ENCODE results near the gene HCRTR1. TPM values are rescaled to one million over a fixed set of nuclear protein-coding genes. Genes with fewer than 3 reads are reported as not detected.
A peak's percentile ranks its signal among the peaks of the same experiment; 100 is the strongest.

Gene HCRTR1
- total RNA-seq, 2 experiments from 2014 or later: not detected

DNA sequence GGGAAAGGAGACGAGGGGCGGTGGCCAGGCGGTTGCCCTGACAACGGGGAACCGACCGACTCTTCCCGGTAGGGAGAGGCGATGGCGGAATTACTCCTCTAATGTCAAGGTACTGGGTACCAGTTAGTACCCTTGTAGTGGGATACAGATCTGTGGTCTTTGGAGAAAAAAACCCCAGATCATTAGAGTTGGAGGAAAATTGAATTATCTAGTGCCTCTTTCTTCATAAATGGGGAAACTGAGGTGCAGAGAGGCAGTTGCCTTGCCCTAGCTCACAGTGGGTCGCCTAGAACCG, 27.7 kb downstream of the HCRTR1 start:
- peaks cover 4% of the 10 kb centered on the region for H3K36me3 Mint-ChIP-seq (ENCODE audit: low read depth)
- POLR2A ChIA-PET: interaction anchor here (0.6 to 2.1 kb wide), 19 partner anchors 10 to 1006 kb away, joined by 3 to 16 read pairs (median 4); partner anchors contain the start of genes COL16A1, KHDRBS1, RBBP4 and SNRNP40
- no peaks in the 10 kb centered on the region for H3K9me3 Mint-ChIP-seq

DNA sequence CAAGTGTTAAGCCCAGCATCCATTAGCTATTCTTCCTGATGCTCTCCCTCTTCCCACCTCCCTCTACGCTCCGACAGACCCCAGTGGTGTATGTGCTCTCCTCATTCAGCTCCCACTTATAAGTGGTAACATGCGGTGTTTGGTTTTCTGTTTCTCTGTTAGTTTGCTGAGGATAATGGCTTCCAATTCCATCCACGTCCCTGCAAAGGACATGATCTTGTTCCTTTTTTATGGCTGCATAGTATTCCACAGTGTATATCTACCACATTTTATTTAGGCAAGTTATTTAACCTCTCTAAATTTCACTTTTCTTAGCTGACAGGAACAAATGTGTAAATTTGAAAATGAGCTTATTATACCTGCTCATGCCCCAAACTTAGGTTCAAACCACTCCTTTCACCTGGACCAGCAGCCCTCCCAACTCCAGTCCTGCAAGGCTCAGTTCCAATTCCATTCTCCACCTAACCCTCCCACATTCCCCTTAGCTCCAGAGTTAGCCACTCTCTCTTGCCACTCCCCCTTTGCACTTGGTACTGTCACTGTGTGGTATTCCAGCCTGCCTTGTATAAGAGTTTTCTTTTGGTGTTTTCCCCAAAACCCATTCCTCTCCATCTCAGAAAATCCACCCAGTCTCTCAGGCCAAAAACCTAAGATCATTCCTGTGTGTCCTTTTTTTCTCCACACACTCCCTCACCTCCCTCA, 28.9 kb downstream of the HCRTR1 start:
- no peak for DNase-seq
- Mint-ChIP-seq H3K27ac (peak overlapping the region; percentile 100), H3K9me3 (no peaks in the 10 kb centered on the region), H3K27me3 (no peaks in the 10 kb centered on the region), H3K4me3 (peak overlapping the region; percentile 96), H3K36me3 (ENCODE audit: low read depth) (peaks cover 4% of the 10 kb centered on the region), H3K4me1 (peaks cover 34% of the 10 kb centered on the region)
- ChIA-PET POLR2A (no interaction called here), CTCF (interaction anchor here (0.9 kb wide), 1 partner anchor 142 kb away, joined by 3 read pairs; no protein-coding TSS in a partner anchor)

More for the DNA sequence above, 27.7 kb downstream of the HCRTR1 start:
- Mint-ChIP-seq H3K4me1 (peaks cover 34% of the 10 kb centered on the region), H3K4me3 (peak overlapping the region; percentile 96), H3K27ac (peak overlapping the region; percentile 100), H3K27me3 (no peaks in the 10 kb centered on the region)
- CTCF ChIA-PET: interaction anchor here (0.8 to 2.1 kb wide), 8 partner anchors 10 to 580 kb away, joined by 3 to 18 read pairs (median 4); partner anchors contain the start of gene PUM1
- DNase-seq: no peak

- Mint-ChIP-seq H3K27me3 (no peaks in the 10 kb centered on the region), H3K4me1 (peaks cover 34% of the 10 kb centered on the region), H3K36me3 (ENCODE audit: low read depth) (peaks cover 4% of the 10 kb centered on the region), H3K9me3 (no peaks in the 10 kb centered on the region), H3K4me3 (no peak overlapping the region), H3K27ac (no peak overlapping the region)
- no peak for DNase-seq
- ChIA-PET CTCF (interaction anchor here (0.6 kb wide), 1 partner anchor 81 kb away, joined by 3 read pairs; no protein-coding TSS in a partner anchor), POLR2A (no interaction called here)
Measured at GRCh38 chr1:31647106-31647505, 29.6 kb downstream of the HCRTR1 start.

- DNase-seq: no peak
- H3K27me3 Mint-ChIP-seq: no peaks in the 10 kb centered on the region
- H3K4me3 Mint-ChIP-seq: no peak overlapping the region
- CTCF ChIA-PET: no interaction called here
- no peak overlapping the region for H3K27ac Mint-ChIP-seq
- POLR2A ChIA-PET: no interaction called here
- H3K36me3 Mint-ChIP-seq (ENCODE audit: low read depth): peaks cover 4% of the 10 kb centered on the region
- H3K4me1 Mint-ChIP-seq: peaks cover 34% of the 10 kb centered on the region
- no peaks in the 10 kb centered on the region for H3K9me3 Mint-ChIP-seq
Measured at GRCh38 chr1:31648190-31648589, 30.7 kb downstream of the HCRTR1 start.

DNA sequence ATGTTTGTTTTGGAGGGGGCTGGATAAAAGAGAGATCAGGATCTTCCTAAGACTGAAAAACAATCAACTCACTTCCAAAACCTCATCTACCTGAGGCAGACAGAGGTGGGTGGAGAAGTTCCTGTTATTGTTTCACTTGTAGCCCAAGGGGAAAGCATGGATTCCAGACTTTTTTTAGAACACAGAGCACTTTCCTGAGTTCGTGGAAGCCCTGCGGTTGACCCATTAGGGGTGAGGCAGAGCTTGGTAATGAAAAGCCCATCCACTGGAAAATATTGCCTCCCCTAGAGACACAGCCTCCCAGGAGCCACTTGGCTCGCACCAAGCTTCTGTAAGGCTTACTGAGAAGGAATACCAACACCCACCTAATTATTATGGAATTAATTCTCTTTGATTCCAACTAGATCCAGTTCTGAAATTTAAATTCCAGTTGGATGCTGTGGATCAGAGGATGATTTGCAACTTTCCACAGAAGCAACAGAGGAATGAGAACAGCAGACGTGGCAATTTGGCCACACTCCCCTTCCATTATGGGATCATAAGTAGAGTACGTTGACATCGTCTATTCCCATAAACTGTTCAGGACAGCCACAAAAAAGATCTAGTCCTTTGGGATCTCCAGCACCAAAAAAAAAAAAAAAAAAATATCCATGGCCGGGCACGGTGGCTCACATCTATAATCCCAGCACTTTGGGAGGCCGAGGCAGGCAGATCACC, 31.3 kb downstream of the HCRTR1 start:
- CTCF ChIA-PET: no interaction called here
- Mint-ChIP-seq H3K36me3 (ENCODE audit: low read depth) (peaks cover 4% of the 10 kb centered on the region), H3K4me1 (peaks cover 29% of the 10 kb centered on the region), H3K9me3 (no peaks in the 10 kb centered on the region), H3K27ac (no peak overlapping the region), H3K27me3 (no peaks in the 10 kb centered on the region), H3K4me3 (no peak overlapping the region)
- POLR2A ChIA-PET: no interaction called here
- no peak for DNase-seq

- no peaks in the 10 kb centered on the region for H3K9me3 Mint-ChIP-seq
- H3K27ac Mint-ChIP-seq: no peak overlapping the region
- H3K27me3 Mint-ChIP-seq: no peaks in the 10 kb centered on the region
- H3K36me3 Mint-ChIP-seq (ENCODE audit: low read depth): no peaks in the 10 kb centered on the region
- H3K4me3 Mint-ChIP-seq: no peak overlapping the region
- DNase-seq: no peak
- POLR2A ChIA-PET: interaction anchor here (1.1 kb wide), 1 partner anchor 8 kb away, joined by 3 read pairs; no protein-coding TSS in a partner anchor
- CTCF ChIA-PET: interaction anchor here (1.3 to 1.9 kb wide), 2 partner anchors 62 to 139 kb away, joined by 3 to 8 read pairs; no protein-coding TSS in a partner anchor
- H3K4me1 Mint-ChIP-seq: peaks cover 19% of the 10 kb centered on the region
Measured at GRCh38 chr1:31650161-31651088, 32.9 kb downstream of the HCRTR1 start.

- ChIA-PET POLR2A (interaction anchor here (1.1 kb wide), 1 partner anchor 8 kb away, joined by 3 read pairs; no protein-coding TSS in a partner anchor), CTCF (interaction anchor here (1.3 to 1.9 kb wide), 2 partner anchors 61 to 138 kb away, joined by 3 to 8 read pairs; no protein-coding TSS in a partner anchor)
- Mint-ChIP-seq H3K9me3 (no peaks in the 10 kb centered on the region), H3K4me3 (no peak overlapping the region), H3K4me1 (peaks cover 12% of the 10 kb centered on the region), H3K27ac (no peak overlapping the region), H3K36me3 (ENCODE audit: low read depth) (no peaks in the 10 kb centered on the region), H3K27me3 (no peaks in the 10 kb centered on the region)
- DNase-seq: no peak
Measured at GRCh38 chr1:31651089-31651420, 33.6 kb downstream of the HCRTR1 start.

- ChIA-PET POLR2A (interaction anchor here (1.1 kb wide), 1 partner anchor 9 kb away, joined by 3 read pairs; no protein-coding TSS in a partner anchor), CTCF (interaction anchor here (1.9 kb wide), 1 partner anchor 137 kb away, joined by 8 read pairs; no protein-coding TSS in a partner anchor)
- H3K9me3 Mint-ChIP-seq: no peaks in the 10 kb centered on the region
- no peaks in the 10 kb centered on the region for H3K36me3 Mint-ChIP-seq (ENCODE audit: low read depth)
- no peaks in the 10 kb centered on the region for H3K27me3 Mint-ChIP-seq
- no peak overlapping the region for H3K4me3 Mint-ChIP-seq
- H3K27ac Mint-ChIP-seq: no peak overlapping the region
- no peak for DNase-seq
- H3K4me1 Mint-ChIP-seq: peaks cover 6% of the 10 kb centered on the region
Measured at GRCh38 chr1:31651766-31652165, 34.3 kb downstream of the HCRTR1 start.

DNA sequence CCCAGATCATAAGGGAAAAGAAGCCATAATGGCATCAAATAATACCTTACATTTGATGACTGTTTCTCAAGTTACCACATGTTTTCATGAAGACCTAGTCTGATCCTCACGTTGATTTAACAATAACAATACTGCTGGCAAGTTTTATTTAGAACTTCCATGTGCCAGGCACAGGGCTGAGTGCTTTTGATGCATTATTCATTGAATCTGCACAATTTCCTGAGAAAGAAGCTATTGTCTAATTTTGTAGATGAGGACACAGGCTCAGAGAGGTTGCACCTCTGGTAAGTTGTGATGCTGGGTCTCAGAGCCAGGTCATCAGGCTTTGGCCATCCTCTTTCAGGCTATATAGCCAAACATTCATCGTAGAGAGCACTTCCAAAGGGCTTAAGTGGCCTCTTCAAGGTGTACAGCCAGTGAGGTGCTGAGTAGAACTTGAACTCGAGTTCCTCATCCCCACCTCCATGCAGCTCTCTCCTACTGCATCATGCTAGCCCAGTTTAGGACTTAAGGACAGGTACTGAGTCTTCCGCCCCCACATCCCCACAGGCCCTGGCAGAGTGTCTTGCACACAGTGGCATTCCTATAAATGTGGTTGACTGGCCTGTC, 35.5 kb downstream of the HCRTR1 start:
- POLR2A ChIA-PET: no interaction called here
- CTCF ChIA-PET: interaction anchor here (0.5 kb wide), 1 partner anchor 203 kb away, joined by 3 read pairs; no protein-coding TSS in a partner anchor
- H3K27ac Mint-ChIP-seq: no peak overlapping the region
- no peak for DNase-seq
- no peaks in the 10 kb centered on the region for H3K36me3 Mint-ChIP-seq (ENCODE audit: low read depth)
- H3K4me3 Mint-ChIP-seq: no peak overlapping the region
- no peaks in the 10 kb centered on the region for H3K27me3 Mint-ChIP-seq
- no peaks in the 10 kb centered on the region for H3K9me3 Mint-ChIP-seq
- no peaks in the 10 kb centered on the region for H3K4me1 Mint-ChIP-seq

DNA sequence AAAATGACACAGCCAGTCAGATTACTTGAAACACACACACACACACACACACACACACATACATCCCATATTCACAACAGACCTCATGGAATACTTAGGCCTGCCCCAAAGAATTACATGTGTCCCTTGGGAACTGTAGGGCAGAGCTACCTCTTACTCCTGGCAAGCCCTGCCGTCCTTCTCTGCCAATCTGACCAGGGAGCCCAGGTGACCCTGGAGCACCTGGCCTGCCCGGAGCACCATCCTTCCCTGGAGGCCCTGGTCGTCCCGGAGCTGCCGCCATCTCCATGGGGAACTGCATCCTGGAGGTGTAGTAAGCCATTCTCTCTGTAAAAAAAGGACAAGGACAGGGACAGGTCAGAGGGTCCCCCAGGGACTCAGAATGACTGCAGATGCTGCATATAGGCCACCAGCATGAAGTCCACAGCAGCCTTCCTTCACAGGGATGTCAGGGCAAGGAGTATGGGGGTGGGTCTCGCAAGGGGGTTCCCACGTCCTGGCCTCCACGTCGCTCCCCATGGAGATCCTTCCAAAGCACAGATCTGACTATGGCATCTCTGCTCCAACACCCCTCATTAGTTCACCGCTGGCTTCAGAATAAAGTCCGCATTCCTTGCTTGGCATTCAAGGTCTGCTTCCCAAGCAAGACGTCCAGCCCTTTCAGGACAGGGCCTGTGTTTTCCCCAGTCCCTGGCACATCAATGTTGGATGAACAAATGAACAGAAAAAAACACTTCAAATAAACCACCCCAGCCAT, 36.4 kb downstream of the HCRTR1 start:
- H3K4me3 Mint-ChIP-seq: no peak overlapping the region
- H3K36me3 Mint-ChIP-seq (ENCODE audit: low read depth): no peaks in the 10 kb centered on the region
- no peaks in the 10 kb centered on the region for H3K4me1 Mint-ChIP-seq
- no peaks in the 10 kb centered on the region for H3K9me3 Mint-ChIP-seq
- no peaks in the 10 kb centered on the region for H3K27me3 Mint-ChIP-seq
- no peak for DNase-seq
- ChIA-PET CTCF (interaction anchor here (0.7 to 0.9 kb wide), 2 partner anchors 50 to 137 kb away, joined by 4 to 5 read pairs; partner anchors contain the start of gene COL16A1), POLR2A (no interaction called here)
- no peak overlapping the region for H3K27ac Mint-ChIP-seq

GRCh38 chr1:31654474-31654776, 36.9 kb downstream of the HCRTR1 start:
- ChIA-PET CTCF (interaction anchor here (0.7 to 0.9 kb wide), 2 partner anchors 49 to 136 kb away, joined by 4 to 5 read pairs; partner anchors contain the start of gene COL16A1), POLR2A (no interaction called here)
- no peak for DNase-seq
- H3K4me3 Mint-ChIP-seq: no peak overlapping the region
- no peaks in the 10 kb centered on the region for H3K9me3 Mint-ChIP-seq
- no peaks in the 10 kb centered on the region for H3K36me3 Mint-ChIP-seq (ENCODE audit: low read depth)
- H3K4me1 Mint-ChIP-seq: no peaks in the 10 kb centered on the region
- H3K27me3 Mint-ChIP-seq: no peaks in the 10 kb centered on the region
- H3K27ac Mint-ChIP-seq: no peak overlapping the region

GRCh38 chr1:31655104-31655503, 37.6 kb downstream of the HCRTR1 start:
- Mint-ChIP-seq H3K27ac (no peak overlapping the region), H3K4me1 (no peaks in the 10 kb centered on the region), H3K27me3 (no peaks in the 10 kb centered on the region), H3K36me3 (ENCODE audit: low read depth) (no peaks in the 10 kb centered on the region), H3K9me3 (no peaks in the 10 kb centered on the region), H3K4me3 (no peak overlapping the region)
- ChIA-PET POLR2A (no interaction called here), CTCF (interaction anchor here (0.7 to 0.9 kb wide), 2 partner anchors 134 to 136 kb away, joined by 3 to 5 read pairs; no protein-coding TSS in a partner anchor)
- no peak for DNase-seq

Measured in activated CD4-positive, alpha-beta memory T cell treated with anti-CD3 and anti-CD28 coated beads, Interleukin-2, amount 10 ng/mL, durations not matched to agents 7 days and 5 days (primary cell).